Skin epidermis (tissue), 12 donors: Measurements from ENCODE around the gene SLC18B1.
"Not testable (repeated sequence)": the region's sequence is repeated elsewhere in the genome, so short reads cannot be mapped to it uniquely, and the experiment has no call there.

Experiments
- H3K27ac ChIP-seq, 21 experiments: fragments of 200-600 bp; sonication (generic) in 11 of 21; one replicate each; pipeline ENCODE4 v1.5.0; 2020; ENCODE audit warnings: mild to moderate bottlenecking in 3 of 21, inconsistent platforms in 2 of 21, moderate library complexity in 2 of 21
- H3K4me3 ChIP-seq, 7 experiments: fragments of 200-600 bp; sonication (generic) in 2 of 7; one replicate each; pipeline ENCODE4 v1.5.0; 2020; ENCODE audit warnings: inconsistent platforms in 2 of 7, mild to moderate bottlenecking in 2 of 7, moderate library complexity in 1 of 7

The SLC18B1 gene

DNA sequence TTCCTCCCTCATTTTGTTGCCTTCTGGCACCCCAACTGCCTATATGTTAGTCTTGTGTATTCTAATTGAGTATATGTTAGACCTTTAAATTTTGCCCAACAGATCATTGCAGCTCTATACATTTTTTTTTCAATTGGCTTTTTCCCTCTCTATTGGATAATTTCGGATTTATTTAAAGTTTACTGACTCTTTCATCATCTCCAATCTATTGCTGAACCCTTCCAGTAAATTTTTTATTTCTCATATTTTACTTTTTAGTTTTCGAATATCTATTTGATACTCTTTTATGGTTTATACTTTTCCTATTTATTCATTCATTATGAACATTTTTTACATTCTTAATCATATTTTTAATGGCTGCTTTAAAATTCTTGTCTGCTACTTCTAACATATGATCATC is 7.1 kb upstream of the SLC18B1 start:
- no peak overlapping the region for H3K4me3 ChIP-seq
- no peak overlapping the region for H3K27ac ChIP-seq

DNA sequence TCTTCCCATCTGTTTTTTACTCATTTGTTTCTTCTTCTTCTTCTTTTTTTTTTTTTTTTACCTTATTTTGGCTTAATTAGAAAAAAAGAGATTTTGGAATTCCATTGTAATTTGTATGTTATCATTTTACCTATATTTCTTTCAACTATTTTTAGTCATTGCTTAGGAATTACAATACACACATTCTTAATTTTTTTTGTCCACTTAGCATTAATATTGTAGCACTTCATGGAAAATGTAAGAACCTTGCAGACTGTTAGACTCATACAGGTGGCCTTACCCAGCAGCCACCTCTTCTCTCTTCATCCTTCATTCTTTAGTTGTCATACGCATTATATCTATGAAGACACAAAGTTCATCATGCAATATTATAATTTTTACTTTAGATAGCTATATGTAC is 5.8 kb upstream of the SLC18B1 start:
- H3K27ac ChIP-seq = no peak overlapping the region
- H3K4me3 ChIP-seq = no peak overlapping the region

DNA sequence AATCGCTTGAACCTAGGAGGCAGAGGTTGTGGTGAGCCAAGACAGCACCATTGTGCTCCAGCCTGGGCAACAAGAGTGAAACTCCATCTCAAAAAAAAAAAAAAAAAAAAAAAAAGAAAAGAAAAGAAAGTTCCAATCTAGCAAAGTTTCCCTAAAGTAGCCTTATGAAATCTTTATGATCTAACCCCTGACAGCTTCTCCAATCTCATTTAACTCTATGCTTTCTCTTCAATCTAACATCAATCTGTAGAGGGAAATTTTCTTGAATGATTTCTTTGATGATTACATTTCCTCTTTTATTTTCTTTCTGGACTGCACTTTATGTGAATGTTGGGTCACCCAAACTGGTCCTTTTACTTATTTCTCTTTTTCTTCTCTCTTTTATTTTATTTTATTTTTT is 2.2 kb upstream of the SLC18B1 start:
- Histone ChIP-seq H3K27ac (no peak overlapping the region), H3K4me3 (no peak overlapping the region)

DNA sequence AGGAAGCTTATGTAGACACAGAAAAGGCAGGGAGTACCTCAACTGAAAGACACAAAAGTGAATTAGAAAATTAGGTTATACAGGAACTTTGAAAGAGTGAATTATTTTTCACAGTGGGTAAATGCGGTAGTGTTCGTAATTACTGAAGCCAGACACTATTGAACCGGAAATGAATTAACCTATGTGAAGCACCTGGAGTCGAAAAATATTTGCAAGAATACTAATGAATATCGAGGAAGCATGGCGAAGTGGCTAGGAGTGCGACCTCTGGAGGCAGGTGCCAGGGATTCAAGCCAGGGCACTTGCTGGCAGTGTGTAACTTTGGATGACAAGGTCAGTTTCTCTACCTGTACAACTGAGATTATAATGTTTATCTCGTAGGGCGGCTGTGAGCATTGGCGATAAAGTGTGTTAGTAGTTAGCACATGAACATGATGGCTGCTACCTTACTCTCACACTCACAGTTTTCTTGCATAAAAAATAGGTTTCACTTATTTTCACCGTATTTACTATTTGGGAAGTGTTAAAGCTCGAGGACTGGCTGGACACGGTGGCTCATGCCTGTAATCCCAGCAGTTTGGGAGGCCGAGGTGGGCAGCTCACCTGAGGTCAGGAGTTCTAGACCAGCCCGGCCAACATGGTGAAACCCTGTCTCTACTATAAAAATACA is 567 bp upstream of the SLC18B1 start:
- peak overlapping the region in 12 of 21 experiments; percentile 68 to 90 (median 78) for H3K27ac ChIP-seq
- peak overlapping the region in 5 of 7 experiments; percentile 53 to 94 (median 64) for H3K4me3 ChIP-seq

DNA sequence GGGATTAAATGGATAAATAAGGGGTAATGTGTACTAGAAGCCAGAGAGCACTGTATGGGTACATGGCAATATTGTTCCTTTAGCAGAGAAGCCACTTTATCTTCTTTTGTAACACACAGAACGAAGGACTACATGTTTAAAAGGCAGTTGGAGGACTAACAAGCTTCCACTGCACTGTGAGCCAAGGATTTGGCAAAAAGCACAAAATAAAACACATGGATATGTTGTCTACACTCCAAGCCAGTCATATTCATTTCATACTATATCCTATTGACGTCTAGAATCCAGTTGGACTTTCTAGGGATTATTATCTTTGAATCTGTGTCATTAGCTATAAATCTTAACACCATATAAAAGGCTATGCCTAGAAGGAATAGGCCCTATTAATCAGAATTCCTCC is 3.0 kb downstream of the SLC18B1 start:
- Histone ChIP-seq H3K27ac (no peak overlapping the region), H3K4me3 (no peak overlapping the region)

DNA sequence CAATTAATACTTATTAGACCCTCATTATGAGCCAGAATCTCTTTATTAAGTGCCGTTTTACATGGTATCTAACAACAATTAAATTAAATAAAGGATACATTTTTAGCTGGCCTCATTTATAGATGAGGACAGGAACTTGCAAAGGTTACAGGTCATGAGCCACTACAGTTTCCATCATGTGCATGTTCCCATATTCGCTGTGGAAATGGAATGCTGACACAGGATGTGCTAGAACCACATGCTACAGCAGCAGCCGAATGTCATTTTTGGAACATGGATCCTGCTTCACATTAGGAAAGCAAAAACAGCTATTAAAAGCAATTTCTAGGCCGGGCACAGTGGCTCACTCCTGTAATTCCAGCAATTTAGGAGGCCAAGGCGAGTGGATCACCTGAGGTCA is 5.9 kb downstream of the SLC18B1 start:
- no peak overlapping the region for H3K27ac ChIP-seq
- H3K4me3 ChIP-seq = no peak overlapping the region

DNA sequence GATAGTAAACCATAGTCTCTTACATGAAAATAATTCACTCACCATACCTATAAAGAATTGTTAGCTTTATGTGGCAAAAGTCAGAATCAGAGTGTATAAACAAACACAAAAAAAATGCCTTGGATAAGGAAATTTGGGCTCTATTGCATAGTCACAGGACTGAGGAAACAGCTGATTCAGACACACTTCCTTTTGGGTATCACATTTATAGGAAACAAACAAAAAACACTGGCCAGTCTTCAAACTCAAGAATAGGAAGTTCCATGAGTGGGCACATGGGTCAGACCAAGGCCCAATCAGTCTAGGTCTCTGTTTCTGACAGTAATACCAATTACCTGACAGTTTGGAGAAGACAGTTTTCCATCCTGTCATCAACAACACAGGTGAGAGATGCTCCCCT is 8.0 kb downstream of the SLC18B1 start:
- Histone ChIP-seq H3K27ac (no peak overlapping the region), H3K4me3 (no peak overlapping the region)

DNA sequence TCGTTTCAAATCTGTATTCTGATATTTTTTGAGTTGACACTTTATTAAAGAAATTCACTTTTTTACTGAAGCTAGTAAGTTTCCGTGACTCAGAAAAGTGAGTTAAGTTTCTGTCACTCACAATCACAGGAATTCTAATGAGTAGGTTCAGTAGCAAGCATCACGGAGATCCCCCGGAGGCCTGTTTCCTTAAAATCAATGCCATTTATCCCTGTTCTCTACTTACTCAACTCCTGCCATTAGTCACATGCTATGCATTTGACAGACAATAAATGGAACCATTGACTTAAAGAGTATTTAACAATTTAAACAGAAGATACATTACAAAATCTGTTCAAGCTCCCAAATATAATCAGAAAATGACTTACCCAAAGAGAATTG is 9.1 kb downstream of the SLC18B1 start:
- no peak overlapping the region for H3K4me3 ChIP-seq
- no peak overlapping the region for H3K27ac ChIP-seq

DNA sequence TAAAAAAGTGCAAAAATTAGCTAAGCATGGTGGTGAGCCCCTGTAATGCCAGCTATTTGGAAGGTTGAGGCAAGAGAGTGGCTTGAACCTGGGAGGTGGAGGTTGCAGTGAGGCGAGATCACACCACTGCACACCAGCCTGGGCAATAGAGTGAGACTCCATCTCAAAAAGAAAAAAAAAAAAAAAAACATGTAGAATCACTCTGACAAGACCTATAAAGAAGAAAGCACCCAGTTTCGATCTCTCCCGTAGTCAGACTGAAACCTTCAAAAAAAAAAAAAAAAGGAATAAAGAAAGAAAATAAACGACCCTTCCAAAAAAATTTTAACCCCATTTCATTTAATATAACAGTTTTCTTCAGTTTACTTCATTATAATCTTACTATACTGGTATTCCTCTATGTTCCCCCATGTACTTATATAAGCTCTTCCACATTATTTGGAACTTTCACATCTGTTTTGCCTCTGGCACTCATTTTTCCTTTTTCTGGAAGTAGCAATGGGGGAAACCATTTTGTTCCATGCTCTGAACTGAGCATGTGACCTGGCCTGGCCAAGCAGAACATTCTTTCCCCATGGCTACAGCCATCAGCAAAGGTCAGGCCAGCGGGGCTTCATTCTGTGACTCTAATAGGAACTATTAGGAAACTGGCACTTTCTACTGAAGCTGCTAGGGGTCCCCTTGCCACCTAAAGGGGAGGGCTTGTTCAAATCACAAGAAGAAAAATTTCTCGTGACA is 9.6 kb downstream of the SLC18B1 start:
- no peak overlapping the region for H3K27ac ChIP-seq
- H3K4me3 ChIP-seq = no peak overlapping the region

DNA sequence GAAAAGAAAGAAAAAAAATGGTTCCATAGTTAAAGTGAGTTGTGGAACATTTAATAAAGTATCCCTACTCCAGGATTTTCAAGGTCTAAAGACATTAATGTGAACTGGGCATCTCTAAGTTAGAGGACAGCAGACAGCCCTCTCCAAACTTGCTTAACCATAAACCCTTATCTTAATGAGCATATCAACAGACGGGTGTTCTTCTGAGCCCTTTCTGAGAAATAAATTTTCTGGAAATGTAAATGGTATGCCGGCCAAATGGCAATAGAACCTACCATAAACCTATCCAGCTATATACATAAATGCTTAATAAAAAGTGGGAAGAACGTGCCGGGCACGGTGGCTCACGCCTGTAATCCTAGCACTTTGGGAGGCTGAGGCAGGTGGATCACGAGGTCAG is 12.5 kb downstream of the SLC18B1 start:
- Histone ChIP-seq H3K27ac (no peak overlapping the region), H3K4me3 (no peak overlapping the region)

DNA sequence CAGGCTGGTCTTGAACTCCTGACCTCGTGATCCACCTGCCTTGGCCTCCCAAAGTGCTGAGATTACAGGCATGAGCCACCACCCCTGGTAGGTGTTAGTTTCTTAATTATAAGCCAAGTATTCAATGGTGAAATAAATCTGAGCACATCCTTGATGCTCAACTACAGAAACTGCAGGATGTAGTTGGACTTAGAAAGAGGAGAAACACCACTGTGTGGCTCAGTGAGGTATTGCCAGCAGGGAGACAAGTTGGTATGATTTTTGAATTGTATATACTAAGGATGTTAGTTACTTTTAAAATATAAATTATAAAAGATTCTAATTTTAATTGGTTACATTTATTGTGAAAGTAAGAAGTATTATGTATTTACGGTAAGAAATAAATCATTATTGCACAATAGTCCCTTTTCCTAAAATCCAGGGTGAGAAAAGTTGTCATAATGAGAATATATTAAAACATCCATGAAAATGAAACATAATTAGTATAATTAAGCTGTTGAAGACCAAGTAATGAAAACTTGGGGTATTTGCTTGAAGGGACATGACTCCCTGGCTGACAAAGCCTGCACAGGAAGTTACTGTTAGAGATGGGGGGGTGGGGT is 17.6 kb downstream of the SLC18B1 start:
- Histone ChIP-seq H3K4me3 (no peak overlapping the region), H3K27ac (no peak overlapping the region)

DNA sequence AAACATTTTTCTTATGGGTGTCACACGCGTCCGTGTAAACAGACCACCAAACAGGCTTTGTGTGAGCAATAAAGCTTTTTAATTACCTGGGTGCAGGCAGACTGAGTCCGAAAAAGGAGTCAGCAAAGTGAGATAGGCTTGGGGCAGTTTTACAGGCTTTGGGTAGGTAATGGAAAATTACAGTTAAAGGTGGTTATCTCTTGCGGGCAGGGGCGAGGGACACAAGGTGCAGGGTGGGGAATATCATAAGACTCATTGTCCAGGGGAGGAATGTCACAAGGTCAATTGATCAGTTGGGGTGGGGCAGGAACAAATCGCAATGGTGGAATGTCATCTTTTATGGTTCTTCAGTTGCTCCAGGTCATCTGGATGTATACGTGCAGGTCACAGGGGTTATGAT is 20.6 kb downstream of the SLC18B1 start:
- H3K4me3 ChIP-seq, H3K27ac ChIP-seq: not testable (repeated sequence)

DNA sequence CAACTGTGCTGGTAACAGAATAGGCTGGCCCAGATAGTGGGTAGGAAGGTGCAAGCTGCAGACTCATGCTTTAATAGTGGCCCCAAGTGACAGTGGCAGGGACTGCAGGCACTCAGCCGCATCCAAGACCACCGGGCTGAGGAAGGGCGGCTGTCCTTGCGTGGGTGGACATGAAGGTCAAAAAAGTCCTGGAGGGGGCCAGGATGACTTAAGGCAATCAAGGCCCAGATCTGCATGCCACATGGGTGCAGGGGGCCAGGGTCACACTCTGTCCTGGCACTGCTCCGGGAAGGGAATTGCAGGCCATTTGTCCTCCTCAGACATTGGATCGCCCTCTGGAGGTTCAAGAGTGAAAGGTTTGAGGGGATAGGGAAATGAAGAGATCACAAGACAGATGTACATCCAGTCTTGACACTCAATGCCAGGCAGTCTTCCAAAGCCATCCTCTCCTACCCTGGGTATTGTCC is 30.4 kb downstream of the SLC18B1 start:
- H3K27ac ChIP-seq = no peak overlapping the region
- H3K4me3 ChIP-seq = no peak overlapping the region

DNA sequence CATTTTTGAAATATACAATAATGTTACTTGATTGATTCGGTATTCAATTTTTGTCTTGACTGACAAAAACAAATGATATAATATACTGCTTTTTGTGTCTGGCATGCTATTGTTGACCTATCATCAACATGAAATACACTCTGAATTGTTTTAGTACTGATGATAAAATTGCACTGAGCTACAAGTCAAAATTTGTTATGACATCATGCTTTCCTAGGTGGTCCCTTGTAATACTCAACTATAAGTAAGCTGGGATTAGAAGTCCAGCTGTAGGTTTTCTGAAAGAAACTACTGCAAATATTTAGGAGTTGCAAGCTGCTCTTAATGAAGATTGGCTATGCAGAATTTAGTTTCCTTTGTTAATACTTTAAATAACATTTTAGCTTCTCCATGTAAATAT is 32.9 kb downstream of the SLC18B1 start:
- H3K27ac ChIP-seq = no peak overlapping the region
- H3K4me3 ChIP-seq = no peak overlapping the region

DNA sequence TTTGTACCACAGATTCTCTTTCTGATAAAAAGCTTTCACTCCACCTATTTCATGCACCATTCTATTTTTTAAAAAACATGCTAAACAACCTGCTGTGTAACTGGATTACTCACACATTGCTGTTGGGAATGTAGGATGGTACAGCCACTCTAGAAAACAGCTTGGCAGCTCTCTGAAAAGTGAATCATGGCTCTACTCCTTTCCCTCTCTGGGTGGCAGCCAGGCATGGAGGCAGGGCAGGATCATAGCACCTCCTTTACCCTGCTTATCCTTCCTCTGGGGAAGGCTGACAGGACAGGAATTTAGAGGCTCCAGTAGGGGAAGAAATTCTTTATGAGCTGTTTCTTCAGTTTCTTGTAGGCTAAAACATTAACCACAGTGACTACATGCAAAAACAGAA is 34.1 kb downstream of the SLC18B1 start:
- Histone ChIP-seq H3K27ac (peak overlapping the region in 3 of 21 experiments; percentile 7 to 49 (median 10)), H3K4me3 (no peak overlapping the region)

DNA sequence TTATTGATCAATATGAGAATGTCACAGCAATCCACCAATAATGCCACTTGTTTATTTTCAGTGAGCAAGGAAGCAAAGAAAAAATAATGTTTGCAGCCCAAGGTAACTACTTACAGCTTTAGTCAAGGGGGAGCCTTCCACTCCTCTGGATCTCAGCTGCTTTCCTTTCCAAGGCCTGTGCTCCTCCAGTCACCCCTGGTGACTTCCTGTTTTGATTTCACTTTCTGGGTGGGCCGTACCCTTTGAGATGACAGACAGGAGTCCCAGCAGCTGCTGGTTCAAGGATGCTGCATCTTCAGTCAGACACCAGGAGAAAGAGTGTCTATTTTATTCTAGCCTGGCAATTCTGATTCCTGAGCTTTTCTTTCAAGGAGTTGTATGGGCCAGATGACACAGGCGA is 35.2 kb downstream of the SLC18B1 start:
- peak overlapping the region in 1 of 7 experiments; percentile 4 for H3K4me3 ChIP-seq
- peak overlapping the region in 6 of 21 experiments; percentile 2 to 51 (median 18) for H3K27ac ChIP-seq

DNA sequence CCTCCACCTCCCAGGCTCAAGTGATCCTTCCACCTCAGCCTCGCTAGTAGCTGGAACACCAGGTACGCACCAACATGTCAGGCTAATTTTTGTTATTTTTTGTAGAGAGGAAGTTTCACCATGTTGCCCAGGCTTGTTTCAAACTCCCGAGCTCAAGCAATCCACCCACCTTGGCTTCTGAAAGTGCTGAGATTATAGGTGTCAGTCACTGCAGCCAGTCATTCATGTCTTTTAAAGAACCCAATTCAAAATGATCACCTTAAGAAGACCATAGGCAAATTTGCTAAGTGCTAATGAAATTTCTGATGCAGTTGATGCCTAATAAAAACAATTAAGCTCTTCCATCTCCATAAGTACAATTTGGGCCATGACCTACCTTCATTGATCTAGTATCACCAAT is 38.2 kb downstream of the SLC18B1 start:
- Histone ChIP-seq H3K4me3 (no peak overlapping the region), H3K27ac (no peak overlapping the region)

DNA sequence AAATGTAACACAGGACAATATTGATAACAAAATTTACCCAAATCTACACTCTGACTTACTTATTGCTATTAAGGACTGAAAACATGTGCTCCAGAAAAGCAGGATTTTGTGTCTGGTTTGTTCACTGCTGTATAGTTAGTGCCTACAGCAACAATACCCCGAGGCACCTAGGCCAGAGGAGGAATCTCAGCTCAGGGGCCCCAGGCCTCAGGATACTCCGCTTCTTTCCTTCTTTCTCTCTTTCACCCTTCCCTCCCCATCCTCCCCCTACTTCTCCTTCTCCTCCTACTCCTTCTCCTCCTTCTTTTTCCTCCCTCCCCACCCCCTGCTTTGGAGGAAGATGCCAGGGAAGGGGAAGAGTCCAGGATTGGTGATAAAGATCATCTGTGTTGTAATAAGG is 39.7 kb downstream of the SLC18B1 start:
- H3K4me3 ChIP-seq = no peak overlapping the region
- H3K27ac ChIP-seq = no peak overlapping the region

DNA sequence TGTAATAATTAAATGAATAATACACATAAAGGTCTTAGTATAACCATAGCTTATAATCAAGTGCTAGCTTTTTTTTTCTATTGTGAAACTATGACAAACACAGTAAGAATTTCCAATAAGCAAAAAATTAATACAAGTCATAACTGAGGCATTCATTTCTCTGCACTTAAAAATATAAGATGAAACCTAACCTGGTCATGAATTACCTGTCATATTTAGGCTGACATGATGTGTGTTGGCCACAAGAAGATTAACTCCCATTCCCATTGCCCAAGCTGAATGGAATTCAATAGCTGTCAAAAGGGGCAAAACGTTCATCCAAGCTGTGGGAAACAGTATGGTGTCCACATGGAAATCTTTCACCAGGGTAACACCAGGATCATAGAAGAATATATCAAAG is 46.2 kb downstream of the SLC18B1 start:
- H3K4me3 ChIP-seq = no peak overlapping the region
- peak overlapping the region in 1 of 21 experiments; percentile 83 for H3K27ac ChIP-seq

DNA sequence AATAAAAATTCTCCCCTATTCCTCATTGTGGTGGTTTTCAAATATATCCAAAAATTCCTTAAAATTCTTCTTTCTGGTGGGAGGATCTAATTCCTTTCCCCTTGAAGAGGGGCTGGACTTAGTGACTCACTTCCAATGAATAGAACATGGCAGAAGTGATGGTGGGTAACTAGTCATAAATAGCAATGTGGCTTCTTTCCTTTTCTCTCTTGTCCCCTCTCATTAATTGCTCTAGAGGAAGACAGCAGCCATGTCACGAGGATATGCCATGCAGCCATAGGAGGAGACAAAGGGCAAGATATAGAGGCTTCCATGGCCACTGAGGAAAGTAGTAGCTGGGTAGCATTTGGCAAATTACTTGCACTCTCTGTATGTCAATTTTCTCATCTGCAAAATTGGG is 46.6 kb downstream of the SLC18B1 start:
- Histone ChIP-seq H3K27ac (peak overlapping the region in 1 of 21 experiments; percentile 83), H3K4me3 (no peak overlapping the region)

DNA sequence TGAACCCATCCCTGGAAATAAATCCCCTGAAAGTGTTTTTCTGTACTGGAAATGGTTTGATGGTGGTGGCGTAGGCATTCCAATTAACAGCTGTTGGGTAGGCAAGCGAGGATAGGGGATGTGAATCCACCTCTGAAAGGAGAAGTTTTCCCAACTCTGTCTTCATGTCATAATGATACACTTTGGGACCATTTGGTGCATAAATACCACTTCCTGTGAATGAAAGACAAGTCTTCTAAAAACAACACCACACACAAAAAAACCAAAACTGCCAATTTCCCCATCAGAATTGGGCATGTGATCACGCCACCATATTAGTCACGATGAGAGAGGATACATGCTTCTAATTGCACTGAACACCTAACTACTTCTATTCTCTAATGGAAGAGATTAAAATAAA is 47.1 kb downstream of the SLC18B1 start:
- no peak overlapping the region for H3K4me3 ChIP-seq
- H3K27ac ChIP-seq = peak overlapping the region in 4 of 21 experiments; percentile 3 to 83 (median 20)
